Measurements from ENCODE around the gene LRMDA. TPM values are rescaled to one million over a fixed set of nuclear protein-coding genes. Genes with fewer than 3 reads are reported as not detected.

Gene LRMDA
- total and polyA plus RNA-seq, 2 donors (not counting 1 experiment from before 2014, with no cell fraction given) = 0.12 TPM; not detected in 1

- Histone ChIP-seq H3K79me2 (ENCODE audit: control insufficient read depth, insufficient read depth, low read length) (no peaks in the 10 kb centered on the region), H3K4me2 (replicated peaks; ENCODE audit: low read depth, low read length, poor library complexity, severe bottlenecking) (no peak overlapping the region), H3K27ac (ENCODE audit: low read length in 2 of 2) (no peak overlapping the region), H3K9me3 (ENCODE audit: control extremely low read depth in 1 of 3, control insufficient read depth in 2 of 3, insufficient read depth in 1 of 3, low read length in 2 of 3) (peaks cover 0 to 17% (median 0%) of the 10 kb centered on the region in 3 donors), H3K4me1 (ENCODE audit: control insufficient read depth in 2 of 2, insufficient read depth in 2 of 2, low read length in 2 of 2) (no peaks in the 10 kb centered on the region), H3K4me3 (ENCODE audit: control extremely low read depth in 1 of 5, extremely low read depth in 1 of 5, insufficient read depth in 1 of 5, low read depth in 2 of 5, low read length in 4 of 5) (no peak overlapping the region), H4K20me1 (ENCODE audit: control insufficient read depth, insufficient read depth, low read length, poor library complexity, severe bottlenecking) (no peaks in the 10 kb centered on the region), H3K9ac (ENCODE audit: low read length) (no peak overlapping the region), H3K36me3 (replicated peaks in 1 of 2; ENCODE audit: control extremely low read depth in 1 of 2, control insufficient read depth in 1 of 2, extremely low read depth in 1 of 2, insufficient read depth in 2 of 2, low read length in 1 of 2) (no peaks in the 10 kb centered on the region), H3K27me3 (replicated peaks in 1 of 4; ENCODE audit: control extremely low read depth in 1 of 4, control insufficient read depth in 3 of 4, insufficient read depth in 4 of 4, low read length in 3 of 4) (no peaks in the 10 kb centered on the region), H2AFZ (ENCODE audit: insufficient read depth, low read depth, low read length, poor library complexity, severe bottlenecking) (no peak overlapping the region)
- Mint-ChIP-seq H3K27ac (no peak overlapping the region), H3K27me3 (no peaks in the 10 kb centered on the region), H3K9me3 (ENCODE audit: insufficient read depth) (peaks cover 8% of the 10 kb centered on the region), H3K4me1 (no peaks in the 10 kb centered on the region), H3K4me3 (no peak overlapping the region)
- no peak for DNase-seq
- TF ChIP-seq EZH2 (IDR thresholded peaks at IDR 0.05; ENCODE audit: borderline replicate concordance, insufficient read depth, low read depth, low read length, poor library complexity, severe bottlenecking) (no peak), CTCF (IDR thresholded peaks at IDR 0.05) (no peak)
- intact Hi-C loops (cut with micrococcal nuclease) = no loop called here
- CTCF ChIA-PET = no interaction called here
- WGBS (ENCODE audit: insufficient coverage) = 89% methylated on average over 1 of the region's 9 CpGs
- no peak for ATAC-seq (ENCODE audit: low read depth)
- POLR2A ChIA-PET = no interaction called here
These were observed 621.5 kb downstream of the LRMDA start for GRCh38 chr10:76052682-76053503.

DNA sequence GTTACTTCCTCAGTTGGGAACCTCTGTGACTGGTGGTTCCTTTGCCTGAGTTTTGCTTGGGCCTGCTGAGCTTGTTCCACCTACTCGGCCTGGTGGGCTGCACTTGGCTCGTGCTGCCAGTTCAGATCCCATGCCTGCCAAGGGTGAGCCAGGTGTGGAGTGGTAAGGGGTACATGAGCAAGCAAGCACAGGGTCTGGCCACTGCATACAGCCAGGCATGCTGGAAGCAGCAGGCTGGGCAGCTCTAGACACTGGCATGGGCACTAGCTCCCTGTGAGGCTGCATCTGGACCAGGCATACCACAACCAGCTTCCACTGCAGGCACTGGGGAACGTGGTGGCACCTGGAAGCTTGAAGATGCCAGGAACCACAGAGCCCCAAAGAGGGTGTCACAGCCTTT lies 624.0 kb downstream of the LRMDA start:
- ATAC-seq (ENCODE audit: low read depth) (no peak), DNase-seq (no peak)
- no peaks in the 10 kb centered on the region for H3K36me3 ChIP-seq (replicated peaks in 1 of 2; ENCODE audit: control extremely low read depth in 1 of 2, control insufficient read depth in 1 of 2, extremely low read depth in 1 of 2, insufficient read depth in 2 of 2, low read length in 1 of 2)
- Mint-ChIP-seq H3K27ac (no peak overlapping the region), H3K27me3 (no peaks in the 10 kb centered on the region), H3K4me3 (no peak overlapping the region), H3K9me3 (ENCODE audit: insufficient read depth) (peaks cover 6% of the 10 kb centered on the region), H3K4me1 (no peaks in the 10 kb centered on the region)
- no peak overlapping the region for H3K9ac ChIP-seq (ENCODE audit: low read length)
- H3K9me3 ChIP-seq (ENCODE audit: control extremely low read depth in 1 of 3, control insufficient read depth in 2 of 3, insufficient read depth in 1 of 3, low read length in 2 of 3) = peaks cover 0 to 17% (median 0%) of the 10 kb centered on the region in 3 donors
- H2AFZ ChIP-seq (ENCODE audit: insufficient read depth, low read depth, low read length, poor library complexity, severe bottlenecking) = no peak overlapping the region
- WGBS (ENCODE audit: insufficient coverage) = 87% methylated on average over 3 of the region's 3 CpGs
- no peaks in the 10 kb centered on the region for H3K4me1 ChIP-seq (ENCODE audit: control insufficient read depth in 2 of 2, insufficient read depth in 2 of 2, low read length in 2 of 2)
- H3K4me2 ChIP-seq (replicated peaks; ENCODE audit: low read depth, low read length, poor library complexity, severe bottlenecking) = no peak overlapping the region
- TF ChIP-seq EZH2 (IDR thresholded peaks at IDR 0.05; ENCODE audit: borderline replicate concordance, insufficient read depth, low read depth, low read length, poor library complexity, severe bottlenecking) (no peak), CTCF (IDR thresholded peaks at IDR 0.05) (no peak)
- H3K27me3 ChIP-seq (replicated peaks in 1 of 4; ENCODE audit: control extremely low read depth in 1 of 4, control insufficient read depth in 3 of 4, insufficient read depth in 4 of 4, low read length in 3 of 4) = no peaks in the 10 kb centered on the region
- ChIA-PET CTCF (no interaction called here), POLR2A (no interaction called here)
- no peaks in the 10 kb centered on the region for H3K79me2 ChIP-seq (ENCODE audit: control insufficient read depth, insufficient read depth, low read length)
- no peak overlapping the region for H3K27ac ChIP-seq (ENCODE audit: low read length in 2 of 2)
- no peak overlapping the region for H3K4me3 ChIP-seq (ENCODE audit: control extremely low read depth in 1 of 5, extremely low read depth in 1 of 5, insufficient read depth in 1 of 5, low read depth in 2 of 5, low read length in 4 of 5)
- intact Hi-C loops (cut with micrococcal nuclease) = no loop called here
- H4K20me1 ChIP-seq (ENCODE audit: control insufficient read depth, insufficient read depth, low read length, poor library complexity, severe bottlenecking) = no peaks in the 10 kb centered on the region
